GM12874 (cell line): ENCODE measurements around the gene UFD1.

Experiments used
- TF ChIP-seq, protein P1 (sequence below): IDR thresholded peaks from 2 replicates; pipeline ENCODE4 v1.5.1; 2011; ENCODE audit warnings: low read depth, mild to moderate bottlenecking, control low read depth, low read length, moderate library complexity; ENCODE audit not compliant: insufficient read depth

Gene UFD1

DNA sequence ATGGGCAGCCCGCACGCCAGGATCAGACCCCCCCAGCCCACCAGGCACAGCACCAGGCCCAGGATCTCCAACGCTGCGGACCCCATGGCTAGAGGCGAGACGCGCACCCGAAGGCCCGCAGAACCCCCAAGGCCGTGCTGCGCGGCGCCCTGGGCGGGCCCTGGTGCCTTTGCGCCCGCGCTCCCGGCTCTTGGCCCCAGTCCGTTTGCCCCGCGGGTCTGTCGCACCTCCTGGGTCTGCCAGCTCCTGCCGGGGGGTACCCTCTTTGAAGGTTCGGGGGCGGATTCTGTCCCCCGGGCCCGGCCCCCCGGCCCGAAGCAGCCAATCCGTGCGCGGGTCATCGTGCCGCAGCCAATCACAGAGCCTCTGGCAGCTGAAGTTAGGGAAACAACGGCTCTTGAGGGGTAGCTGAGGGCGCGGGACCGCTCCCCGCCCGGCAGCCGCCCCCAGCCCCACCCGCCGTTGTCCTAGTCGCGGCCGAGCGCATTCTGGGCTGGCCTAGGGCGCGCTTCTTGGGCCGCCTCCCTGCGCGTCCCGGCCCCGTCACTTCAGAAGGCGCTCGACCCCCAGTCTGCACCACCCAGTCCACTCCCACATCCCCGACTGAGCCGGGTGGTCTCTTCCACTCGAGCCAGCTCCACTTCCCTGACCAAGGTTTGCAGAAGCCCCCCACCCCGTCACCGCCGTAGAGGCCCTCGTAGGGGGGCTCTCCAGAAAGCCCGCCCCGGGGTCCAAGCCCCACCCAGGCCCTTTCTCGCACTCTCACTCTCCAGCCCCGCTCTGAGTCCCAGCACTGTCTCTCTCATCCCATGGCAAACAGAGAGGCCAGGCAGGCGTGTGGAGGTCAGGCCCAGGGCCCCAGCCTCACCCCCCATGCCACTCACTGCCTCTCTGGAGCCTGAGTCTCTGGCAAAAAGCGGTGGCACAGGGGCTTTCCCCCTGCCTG, 45.5 kb upstream of the UFD1 start, which contains the start of gene CLDN5:
CLDN5 (minus strand) TSS at position 241 of the 946 bp plus-strand sequence; CDS start at position 86, 155 bp downstream.
- TF ChIP-seq, protein P1, sequence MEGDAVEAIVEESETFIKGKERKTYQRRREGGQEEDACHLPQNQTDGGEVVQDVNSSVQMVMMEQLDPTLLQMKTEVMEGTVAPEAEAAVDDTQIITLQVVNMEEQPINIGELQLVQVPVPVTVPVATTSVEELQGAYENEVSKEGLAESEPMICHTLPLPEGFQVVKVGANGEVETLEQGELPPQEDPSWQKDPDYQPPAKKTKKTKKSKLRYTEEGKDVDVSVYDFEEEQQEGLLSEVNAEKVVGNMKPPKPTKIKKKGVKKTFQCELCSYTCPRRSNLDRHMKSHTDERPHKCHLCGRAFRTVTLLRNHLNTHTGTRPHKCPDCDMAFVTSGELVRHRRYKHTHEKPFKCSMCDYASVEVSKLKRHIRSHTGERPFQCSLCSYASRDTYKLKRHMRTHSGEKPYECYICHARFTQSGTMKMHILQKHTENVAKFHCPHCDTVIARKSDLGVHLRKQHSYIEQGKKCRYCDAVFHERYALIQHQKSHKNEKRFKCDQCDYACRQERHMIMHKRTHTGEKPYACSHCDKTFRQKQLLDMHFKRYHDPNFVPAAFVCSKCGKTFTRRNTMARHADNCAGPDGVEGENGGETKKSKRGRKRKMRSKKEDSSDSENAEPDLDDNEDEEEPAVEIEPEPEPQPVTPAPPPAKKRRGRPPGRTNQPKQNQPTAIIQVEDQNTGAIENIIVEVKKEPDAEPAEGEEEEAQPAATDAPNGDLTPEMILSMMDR: no peak

DNA sequence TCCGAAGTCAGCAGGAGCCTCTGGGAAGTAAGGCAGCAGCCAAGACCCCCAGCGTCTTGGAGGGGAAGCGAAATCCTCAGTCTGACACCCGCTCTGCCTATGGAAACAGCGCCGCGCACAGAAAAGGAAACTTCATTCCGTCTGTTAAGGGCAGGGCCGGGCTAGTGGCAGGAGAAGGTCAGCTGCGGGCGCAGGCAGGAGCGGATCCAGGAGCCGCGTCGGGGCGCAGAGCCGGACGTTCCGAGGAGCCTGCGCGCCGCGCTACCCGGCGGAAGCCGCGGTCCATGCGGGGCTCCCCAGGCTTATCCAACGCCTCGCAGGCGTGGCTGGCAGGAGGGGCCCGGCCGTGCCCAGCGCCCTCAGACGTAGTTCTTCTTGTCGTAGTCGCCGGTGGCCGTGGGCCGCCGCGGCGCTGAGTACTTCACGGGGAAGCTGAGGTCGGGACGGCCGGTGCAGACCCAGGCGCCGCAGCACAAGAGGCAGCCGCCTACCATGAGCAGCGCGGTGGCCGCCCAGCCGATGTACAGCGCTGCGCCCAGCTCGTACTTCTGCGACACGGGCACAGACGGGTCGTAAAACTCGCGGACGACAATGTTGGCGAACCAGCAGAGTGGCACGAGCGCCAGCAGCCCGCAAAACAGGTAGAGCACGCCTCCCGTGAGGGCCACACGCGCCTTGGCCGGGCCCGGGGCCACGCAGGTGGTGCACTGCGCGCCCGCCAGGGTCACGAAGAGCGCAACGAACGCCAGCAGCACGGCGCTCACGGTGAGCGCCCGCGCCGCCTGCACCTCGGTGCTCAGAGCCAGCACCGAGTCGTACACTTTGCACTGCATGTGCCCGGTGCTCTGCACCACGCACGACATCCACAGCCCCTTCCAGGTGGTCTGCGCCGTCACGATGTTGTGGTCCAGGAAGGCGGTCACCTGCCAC, 44.5 kb upstream of the UFD1 start:
- TF ChIP-seq, protein P1: no peak

DNA sequence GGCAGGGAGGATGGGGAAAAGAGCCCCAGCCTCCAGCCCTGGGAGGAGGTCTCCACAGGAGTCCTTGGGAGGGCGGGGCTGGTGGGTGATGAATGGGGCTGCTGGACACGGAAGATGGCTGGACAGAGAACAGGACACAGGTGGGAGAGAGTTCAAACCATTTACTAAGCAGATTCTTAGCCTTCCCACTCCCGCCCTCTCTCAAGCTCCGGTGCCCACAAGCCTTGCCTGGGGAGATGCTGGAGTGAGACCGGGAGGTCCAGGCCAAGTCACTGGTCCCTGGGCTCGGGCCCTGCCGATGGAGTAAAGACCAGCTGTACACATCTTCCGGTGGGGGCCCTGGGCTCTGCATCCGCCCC, 43.9 kb upstream of the UFD1 start:
- TF ChIP-seq, protein P1: no peak

DNA sequence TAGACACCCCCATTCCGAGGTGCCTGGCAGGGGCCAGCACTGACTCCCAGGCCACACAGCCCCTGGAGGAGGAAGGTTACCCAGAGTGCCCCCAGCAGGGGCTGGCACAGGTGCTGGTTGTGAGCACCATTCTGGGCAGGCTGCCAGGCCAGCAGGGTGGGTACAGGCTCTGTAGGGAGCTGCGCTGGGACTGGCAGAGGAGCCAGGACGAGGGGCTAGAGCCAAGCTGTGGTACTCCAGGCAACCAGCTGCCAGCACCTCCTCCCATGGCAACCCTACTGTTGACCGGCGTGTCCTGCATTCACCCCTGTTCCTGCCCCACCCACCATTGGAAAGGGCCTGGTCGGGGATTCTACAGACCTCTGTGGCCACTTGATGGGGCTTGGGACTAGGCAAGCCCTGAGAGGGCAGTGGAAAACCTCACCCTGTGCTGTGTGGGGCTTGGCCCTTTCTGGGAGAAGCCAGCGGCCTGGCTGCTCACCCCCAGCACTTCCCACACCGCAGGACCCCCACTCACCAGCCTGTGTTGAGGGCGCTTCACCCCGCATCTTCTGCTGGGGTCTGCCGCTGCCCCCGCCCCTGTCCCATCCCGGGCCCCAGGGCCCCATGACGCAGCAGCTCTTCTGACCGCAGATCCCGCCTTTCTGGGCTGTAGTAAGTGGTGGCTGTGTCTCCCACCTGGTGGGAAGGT, 43.3 kb upstream of the UFD1 start:
- TF ChIP-seq, protein P1: no peak

DNA sequence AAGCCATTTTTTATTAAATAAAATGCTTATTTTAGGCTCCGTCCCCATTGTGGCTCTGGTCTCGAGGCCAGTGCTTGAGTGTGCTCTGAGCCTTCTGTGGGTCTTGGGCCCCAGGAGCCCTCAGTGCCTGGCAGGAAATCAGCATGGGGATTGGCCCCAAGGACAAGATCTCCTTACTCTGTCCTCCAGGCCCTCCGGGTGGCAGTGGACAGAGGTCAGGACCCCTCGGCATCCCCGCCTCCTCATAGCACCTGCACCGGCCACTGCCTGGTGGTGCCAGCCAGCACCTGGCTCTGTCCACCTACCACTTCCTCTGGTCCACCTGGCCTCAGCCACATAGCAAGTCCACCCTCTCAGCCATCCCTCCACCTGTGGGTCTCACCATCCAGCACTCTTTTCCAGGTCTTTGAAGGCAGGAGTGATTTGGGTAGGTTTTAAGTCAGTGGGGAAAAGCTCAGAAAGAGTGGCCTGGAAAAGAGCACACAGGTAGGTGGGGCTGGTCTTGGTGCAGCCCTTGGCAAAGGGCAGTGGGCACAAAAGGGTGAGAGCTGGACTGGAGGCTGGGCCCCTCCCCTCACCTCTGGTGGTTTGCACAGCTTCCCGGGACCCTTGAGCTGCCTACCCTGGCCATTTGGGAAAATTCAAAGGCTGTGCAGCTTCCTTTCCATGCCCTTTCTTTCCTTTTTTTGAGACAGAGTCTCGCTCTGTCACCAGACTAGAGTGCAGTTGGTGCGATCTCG, 41.7 kb upstream of the UFD1 start:
- TF ChIP-seq, protein P1: no peak

DNA sequence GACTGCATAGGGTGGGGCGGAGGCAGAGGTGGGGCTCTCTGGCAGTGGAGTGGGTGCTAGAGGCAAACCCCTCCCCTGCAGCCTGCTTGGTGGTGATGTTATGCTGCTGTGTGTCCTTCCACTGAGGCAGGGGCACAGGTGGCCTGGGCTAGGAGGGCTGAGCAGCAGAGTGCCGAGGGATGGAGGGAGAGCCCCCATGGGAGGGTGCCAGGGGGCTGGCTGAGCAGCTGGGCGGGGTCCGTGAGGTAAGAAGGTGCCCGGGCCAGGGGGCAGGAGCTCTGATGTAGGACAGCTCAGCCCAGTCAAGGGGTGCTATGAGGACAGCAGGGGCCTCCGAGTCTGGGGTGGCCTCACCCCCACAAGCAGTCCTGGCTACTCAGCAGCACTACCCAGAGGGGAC, 41.0 kb upstream of the UFD1 start:
- TF ChIP-seq, protein P1: no peak
